Activated CD4-positive, alpha-beta T cell treated with anti-CD3 and anti-CD28 coated beads, Interleukin-2, amount 50 U/mL, for 1 hour (primary cell): ENCODE data around the gene ASAP3.
"Not testable (repeated sequence)": the region's sequence is repeated elsewhere in the genome, so short reads cannot be mapped to it uniquely, and the experiment has no call there.

Source experiments
- DNase-seq: peaks from one replicate; pipeline ENCODE4 v3.0.0-alpha.2; 2020

Gene ASAP3

DNA sequence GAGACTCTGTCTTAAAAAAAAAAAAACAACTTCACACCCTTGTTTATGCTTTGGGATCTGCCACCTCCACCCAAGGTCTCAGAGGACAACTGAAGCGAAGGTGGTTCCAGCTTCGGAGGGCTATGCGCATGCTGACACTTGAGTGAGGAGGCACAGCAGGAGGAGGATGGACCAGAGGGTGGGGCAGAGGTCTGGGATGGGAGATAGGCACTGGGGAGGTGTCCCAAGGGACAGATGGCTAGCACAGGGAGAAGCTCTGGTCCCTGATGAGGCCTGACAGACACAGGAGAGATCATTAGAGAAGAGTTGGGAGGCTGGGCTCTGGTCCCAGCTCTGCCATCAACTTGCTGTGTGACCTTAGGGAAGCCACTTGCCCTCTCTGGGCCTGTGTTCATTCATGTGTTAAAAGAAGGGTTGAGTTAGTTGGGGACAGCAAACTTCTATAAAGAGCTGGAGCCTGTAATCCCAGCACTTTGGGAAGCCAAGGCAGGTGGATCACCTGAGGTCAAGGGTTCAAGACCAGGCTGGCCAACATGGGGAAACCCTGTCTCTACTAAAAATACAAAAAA, 30.2 kb upstream of the ASAP3 start:
- no peak for DNase-seq

DNA sequence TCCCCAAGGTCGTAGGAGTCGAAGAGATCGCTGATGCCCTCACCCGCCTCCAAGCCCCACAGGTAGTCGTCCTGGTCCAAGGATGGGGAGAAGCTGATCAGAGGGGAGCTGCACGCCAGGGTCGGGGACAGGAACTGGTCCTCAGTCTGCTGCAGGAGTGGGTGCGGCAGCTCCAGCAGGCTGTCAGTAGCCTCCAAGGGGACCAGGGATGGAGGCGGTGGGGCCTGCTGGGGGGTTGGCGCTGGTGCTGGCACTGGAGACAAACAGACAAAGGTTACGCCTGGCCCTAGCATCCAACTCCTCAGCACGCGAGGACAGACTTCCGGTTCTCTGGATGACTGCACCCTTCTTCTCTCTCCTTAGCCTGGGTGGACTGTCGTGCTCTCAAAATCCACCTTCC, 25.9 kb upstream of the ASAP3 start:
- DNase-seq, result no peak

DNA sequence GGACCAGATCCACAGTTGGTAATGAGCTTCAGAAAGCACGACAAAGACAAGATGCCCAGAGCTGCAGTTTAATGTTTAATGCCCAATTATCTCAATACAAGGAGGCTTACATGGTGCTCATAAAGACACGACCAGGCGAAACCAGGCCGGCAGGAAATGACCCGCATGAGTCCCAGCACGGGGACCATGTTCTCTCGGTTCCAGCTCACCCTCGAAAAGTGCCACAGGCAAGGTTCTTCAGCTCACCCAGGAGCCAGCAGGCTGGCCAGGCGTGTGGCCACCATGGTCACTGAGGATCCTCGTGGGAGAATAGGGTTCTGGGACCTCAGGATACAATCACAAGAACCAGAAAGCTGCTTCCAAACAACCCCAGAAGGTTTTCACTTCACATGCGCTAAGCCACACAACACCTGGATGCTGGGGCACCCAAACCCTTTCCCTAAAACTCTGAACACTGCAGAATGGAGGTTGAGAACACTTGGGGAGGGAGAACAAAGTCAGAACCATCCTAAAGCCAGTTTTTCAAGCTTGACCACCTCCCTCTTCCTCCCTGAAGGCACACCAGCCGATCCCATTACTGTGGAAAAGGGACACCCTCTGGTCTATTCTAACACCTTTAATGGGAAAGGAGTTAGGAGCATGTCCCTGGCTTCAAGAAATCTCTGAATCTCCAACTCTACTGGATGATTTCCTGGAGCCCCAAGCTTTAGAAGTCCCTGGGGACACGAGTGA, 22.6 kb upstream of the ASAP3 start:
- no peak for DNase-seq

DNA sequence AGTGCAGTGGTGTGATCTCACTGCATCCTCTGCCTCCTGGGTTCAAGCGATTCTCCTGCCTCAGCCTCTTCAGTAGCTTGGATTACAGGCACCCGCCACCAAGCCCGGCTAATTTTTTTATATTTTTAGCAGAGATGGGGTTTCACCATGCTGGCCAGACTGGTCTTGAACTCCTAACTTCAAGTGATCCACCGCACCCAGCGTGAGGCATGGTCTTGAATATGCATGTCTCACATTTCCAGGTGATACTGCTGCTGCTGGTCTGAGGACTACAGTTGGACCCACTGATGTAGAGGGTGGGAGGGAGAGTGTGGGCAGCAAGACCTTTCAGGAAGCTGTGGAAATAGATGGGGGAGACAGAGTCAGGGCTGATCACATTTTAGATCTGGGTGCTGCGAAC, 21.9 kb upstream of the ASAP3 start:
- no peak for DNase-seq

DNA sequence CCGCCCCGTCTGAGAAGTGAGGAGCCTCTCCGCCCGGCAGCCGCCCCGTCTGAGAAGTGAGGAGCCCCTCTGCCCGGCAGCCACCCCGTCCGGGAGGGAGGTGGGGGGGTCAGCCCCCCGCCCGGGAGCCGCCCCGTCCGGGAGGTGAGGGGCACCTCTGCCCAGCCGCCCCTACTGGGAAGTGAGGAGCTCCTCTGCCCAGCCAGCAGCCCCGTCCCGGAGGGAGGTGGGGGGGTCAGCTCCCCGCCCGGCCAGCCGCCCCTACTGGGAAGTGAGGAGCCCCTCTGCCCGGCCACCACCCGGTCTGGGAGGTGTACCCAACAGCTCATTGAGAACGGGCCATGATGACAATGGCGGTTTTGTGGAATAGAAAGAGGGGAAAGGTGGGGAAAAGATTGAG, 20.2 kb upstream of the ASAP3 start:
- DNase-seq, result not testable (repeated sequence)

DNA sequence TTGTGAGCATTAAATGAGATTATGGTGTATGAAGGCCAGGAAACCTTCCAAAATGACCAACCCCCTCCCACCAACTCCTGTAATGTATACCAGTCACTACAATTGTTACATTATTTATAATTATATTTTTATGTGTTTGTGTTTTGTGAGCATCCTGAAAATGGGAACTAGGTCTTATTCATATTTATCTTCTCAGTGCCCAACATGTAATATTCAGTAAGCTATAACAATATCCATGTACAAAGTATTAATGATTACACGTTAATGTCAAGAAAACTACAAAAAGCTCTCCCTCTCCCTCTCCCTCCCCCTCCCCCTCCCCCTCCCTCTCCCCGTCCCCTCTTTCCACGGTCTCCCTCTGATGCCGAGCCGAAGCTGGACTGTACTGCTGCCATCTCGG, 19.0 kb upstream of the ASAP3 start:
- no peak for DNase-seq

DNA sequence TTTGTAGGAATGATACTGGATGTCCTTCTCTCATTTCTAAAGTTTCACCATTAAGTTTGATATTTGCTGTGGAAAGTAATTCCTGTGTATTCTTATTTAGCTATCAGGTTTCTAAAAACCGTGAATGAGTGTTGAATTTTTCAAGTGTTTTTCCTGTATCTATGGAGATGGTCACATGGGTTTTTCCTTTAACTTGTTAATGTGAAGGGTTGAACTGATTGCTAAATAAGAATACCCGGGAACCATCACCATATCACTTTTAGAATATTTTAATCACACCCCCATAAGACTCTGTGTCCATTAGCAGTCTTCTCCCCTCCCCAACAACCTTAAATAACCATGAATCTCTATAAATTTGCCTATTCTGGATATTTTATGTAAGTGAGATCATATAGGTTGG, 16.5 kb upstream of the ASAP3 start:
- DNase-seq, result no peak

DNA sequence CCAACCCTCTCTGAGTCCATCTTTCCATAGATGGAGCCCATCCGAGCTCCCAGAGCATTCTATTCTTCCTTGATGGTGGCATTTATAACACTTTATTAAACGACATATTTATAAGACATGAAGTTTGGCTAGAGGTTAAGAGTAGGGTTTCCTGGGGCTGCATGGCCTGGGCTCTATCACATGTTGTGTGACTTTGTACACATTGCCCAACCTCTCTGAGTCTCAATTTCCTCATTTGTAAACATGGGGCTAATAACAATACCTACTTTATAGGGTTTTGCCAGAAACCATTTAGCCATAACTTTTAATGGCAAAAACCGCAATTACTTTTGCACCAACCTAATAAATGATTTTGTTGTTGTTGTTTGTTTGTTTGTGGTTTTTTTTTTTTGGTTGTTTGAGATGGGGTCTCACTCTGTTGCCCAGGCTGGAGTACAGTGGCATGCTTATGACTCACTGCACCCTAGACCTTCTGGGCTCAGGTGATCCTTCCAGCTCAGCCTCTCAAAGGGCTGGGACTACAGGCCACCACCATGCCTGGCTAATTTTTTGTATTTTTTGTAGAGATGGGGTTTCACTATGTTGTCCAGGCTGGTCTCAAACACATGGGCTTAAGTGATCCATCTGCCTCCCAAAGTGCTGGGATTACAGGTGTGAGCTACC, 13.9 kb upstream of the ASAP3 start:
- no peak for DNase-seq

DNA sequence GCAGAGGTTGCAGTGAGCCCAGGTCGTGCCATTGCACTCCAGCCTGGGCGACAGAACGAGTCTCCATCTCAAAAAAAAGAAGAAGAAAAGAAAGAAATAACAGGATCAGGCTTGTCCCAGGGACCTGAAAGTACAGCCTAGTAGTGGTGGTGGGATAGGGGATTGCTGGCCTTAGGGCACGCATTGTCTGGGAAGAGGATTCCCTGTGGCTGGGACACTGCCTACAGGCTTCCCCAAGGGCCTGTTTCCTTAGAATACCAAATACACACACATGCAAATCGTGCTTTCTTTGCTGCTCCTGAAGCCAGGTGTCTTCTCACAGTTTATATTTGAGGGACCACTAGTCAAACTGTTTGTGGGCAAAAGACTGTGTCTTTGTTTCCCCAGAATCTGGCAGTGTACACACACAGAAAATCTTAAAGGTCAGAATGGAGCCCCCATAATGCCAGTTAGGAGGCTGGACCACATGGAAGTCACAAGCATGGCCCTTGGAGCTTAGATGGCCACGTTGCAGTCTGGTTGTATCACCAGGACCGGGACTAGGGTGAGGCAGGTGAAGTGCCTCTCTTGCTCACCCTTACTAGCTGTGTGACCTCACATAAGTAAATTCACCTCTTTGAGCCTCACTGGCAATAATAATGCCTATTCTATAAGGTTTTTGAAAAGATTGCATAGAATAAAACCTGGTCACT, 12.7 kb upstream of the ASAP3 start:
- no peak for DNase-seq

DNA sequence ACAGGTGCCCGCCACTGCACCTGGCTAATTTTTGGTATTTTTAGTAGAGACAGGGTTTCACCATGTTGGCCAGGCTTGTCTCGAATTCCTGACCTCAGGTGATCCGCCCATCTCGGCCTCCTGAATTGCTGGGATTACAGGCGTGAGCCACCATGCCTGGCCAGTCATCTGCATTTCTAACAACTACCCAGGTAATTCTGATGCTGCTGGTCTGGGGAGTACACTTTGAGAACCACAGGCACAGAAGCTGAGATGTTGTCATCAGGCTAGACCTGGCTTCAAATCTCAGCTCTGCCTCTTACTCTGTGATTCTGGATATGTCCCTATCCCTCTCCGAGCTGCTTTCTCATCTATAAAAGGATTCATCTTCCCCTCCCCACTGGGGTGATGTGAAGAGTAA, 10.9 kb upstream of the ASAP3 start:
- not testable (repeated sequence) for DNase-seq

DNA sequence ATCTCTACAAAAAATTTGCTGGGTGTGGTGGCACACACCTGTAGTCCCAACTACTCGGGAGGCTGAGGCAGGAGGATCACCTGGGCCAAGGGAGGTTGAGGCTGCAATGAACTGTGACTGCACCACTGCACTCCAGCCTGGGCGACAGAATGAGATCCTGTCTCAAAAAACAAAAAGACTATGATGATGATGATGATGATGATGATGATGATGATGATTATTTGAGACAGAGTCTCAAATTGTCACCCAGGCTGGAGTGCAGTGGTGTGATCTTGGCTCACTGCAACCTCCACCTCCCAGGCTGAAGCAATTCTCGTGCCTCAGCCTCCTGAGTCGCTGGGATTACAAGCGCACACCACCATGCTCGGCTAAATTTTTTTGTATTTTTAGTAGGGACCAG, 8.8 kb upstream of the ASAP3 start:
- DNase-seq, result not testable (repeated sequence)

DNA sequence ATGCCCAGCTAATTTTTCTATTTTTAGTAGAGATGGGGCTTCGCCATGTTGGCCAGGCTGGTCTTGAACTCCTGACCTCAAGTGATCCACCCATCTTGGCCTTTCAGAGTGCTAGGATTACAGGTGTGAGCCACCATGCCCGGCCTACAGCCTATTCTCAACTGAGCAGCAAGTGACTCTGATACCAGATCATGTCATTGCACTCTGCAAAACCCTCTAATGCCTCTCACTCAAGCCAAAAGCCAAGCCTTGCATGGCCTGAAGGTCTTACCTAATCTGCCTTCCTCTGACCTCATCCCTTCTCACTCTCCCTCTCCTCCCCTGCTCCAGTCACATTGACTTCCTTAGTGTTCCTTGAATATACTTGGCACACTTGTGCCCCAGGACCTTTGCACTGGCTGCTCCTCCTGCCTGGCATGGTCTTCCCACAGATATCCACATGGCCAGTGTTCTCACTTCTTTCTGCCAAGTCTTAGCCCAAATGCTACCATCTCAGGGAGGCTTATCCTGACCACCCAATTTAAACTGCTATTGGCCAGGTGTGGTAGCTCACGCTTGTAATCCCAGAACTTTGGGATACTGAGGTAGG, 8.2 kb upstream of the ASAP3 start:
- DNase-seq, result no peak

DNA sequence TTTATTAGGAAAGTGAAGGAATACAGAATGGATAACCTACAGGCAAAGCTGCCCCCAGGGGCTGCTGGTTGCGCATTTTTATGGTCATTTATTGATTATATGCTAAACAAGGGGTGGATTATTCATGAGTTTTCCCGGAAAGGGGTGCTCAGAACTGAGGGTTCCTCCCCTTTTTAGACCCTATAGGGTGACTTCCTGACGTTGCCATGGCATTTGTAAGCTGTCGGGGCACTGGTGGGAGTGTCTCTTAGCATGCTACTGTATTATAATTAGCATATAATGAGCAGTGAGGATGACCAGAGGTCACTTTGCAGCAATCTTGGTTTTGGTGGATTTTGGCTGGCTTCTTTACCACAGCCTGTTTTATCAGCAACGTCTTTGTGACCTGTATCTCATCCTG, 5.9 kb upstream of the ASAP3 start:
- no peak for DNase-seq

DNA sequence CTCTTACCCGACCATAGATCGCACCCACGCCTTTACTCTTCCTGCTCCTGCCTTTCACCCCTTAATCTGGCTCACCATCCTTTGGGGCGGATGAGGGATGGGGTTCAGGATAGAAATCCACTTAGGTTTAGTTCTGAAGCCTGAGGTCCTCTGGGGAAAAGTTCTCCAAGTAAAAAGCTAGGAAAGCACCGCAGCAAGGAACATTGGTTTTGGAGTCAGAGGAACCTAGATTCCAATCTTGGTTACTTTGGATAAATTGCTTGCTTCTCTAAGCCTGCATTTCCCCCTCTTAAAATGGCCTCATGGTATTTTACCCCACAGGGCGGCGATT, 988 bp upstream of the ASAP3 start:
- DNase-seq, result no peak

DNA sequence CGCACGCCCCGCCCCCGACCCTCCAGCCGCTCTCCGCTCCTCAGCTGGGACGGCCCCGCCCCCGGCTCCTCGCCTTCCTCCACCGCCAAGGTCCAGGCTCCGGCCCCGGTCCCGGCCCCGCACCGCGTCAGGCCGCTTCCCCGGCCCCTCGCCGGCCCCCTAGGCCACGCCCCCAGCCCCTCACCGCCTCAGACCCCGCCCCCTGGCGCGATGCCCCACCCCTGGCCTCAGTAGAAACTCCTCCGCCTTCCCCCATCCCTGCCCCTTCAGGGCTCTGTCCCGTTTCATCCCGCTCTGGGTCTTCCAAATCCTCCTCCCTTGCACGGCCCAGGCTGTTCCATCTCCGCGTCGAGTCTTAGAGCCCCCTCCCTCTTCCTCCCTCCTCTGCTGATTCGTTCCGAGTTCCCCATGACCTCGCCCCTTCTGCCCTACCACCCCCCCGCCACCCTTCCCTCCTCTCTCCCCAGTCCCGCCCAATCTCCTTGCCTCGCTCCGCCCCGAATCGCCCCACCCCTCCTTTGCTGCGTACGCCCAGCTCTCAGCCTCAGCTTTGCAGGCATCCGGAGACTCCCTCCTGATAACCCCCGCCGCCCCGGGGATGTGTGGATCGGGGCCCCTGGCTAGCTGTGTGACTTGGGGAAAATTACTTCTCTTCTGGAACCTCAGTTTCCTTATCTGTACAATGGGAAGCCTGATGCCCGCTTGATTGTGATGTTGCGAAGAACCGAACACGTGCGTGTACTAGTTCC, 448 bp upstream of the ASAP3 start:
- DNase-seq, result peak; percentile 93

DNA sequence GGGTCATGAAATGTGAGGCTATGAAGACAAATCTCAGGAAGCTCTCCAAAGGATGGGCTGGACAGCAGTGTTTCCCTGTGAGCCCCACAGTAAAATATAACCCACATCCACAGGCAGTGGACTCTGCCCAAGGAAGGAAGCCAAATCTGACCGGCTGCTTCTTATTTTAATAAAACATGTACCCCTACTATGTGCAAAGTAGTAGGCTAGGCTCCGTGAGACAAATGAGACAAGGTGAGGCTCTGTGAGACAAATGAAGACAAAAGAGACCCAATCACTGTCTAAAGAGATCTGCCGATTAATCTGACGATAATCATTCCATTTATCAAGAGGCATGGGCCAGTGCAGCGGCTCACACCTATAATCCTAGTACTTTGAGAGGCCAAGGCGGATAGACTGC, 2.1 kb downstream of the ASAP3 start:
- no peak for DNase-seq

DNA sequence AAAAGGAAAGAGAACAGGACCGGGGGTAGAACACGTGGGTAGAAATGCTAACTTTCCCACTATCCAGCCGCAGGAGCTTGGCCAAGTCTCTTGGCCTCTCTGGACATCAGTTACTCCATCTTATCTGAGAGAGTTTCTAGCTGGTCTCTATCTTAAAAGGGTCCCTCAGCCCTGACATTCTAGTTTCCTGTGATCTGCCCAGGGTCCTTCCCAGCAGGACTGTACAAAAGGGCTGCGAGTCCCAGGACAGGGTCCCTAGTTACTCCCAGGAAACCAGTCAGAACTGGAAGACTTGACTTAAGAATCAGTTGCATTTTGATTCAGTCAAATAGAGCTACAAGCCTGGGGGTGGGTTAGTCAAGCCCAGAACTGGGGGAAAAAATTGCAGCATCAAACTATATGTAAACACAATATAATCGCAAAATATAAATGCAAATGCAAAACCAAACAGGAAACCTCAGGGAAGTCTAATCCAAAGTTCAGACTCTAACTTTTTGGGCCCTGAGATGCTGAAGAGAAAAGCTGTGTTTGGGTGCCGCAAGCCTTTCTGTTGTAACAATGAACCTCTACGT, 2.9 kb downstream of the ASAP3 start:
- no peak for DNase-seq

DNA sequence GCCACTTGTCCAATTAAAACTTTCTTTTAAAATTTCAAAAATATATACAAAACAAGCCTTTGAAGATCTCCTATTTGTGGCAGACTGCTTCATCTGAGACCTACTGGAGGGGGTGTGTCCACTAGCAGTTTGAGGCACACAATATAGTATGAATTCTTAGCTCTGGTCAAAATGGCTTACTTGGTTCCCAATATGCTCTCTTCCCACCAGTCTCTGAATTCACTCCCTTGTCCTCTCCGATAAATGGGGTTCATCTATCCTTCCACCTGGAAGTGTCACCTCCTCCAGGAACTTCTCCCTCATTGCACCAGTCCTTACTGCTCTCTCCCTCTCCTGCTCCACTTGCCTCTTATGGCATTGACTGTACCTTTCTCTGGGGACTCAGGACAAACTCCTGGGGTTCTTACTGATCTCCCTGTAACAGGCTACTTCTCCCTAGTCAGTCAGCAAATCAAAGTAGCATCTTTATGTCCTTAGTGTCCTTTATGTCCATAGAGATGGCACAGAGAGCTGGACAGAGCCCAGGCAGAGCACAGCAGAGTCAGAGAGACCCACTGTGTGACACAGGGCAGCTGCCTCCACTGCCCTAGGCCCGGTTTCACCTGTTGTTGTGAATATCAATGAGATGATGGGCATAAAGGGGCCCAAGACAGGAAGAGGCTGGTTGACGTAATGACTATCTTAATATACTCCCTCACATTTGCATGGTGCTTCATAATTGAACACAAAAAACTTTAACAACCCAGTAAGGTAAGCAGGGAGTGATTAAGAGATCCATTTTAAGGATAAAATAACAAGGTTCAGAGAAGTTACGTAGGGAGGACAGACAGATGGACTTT, 3.6 kb downstream of the ASAP3 start:
- DNase-seq, result no peak

DNA sequence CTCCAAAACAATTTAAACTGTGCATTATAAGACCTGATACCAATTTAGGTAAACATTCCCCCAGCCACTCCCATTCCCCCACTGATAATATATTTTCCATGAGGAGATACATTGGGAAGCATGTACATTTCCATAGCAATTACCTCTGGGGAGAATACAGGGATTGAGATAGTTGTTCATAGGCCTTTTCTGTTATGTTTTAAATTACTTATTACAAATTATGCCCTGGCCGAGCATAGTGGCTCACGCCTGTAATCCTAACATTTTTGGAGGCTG, 4.4 kb downstream of the ASAP3 start:
- DNase-seq, result no peak

DNA sequence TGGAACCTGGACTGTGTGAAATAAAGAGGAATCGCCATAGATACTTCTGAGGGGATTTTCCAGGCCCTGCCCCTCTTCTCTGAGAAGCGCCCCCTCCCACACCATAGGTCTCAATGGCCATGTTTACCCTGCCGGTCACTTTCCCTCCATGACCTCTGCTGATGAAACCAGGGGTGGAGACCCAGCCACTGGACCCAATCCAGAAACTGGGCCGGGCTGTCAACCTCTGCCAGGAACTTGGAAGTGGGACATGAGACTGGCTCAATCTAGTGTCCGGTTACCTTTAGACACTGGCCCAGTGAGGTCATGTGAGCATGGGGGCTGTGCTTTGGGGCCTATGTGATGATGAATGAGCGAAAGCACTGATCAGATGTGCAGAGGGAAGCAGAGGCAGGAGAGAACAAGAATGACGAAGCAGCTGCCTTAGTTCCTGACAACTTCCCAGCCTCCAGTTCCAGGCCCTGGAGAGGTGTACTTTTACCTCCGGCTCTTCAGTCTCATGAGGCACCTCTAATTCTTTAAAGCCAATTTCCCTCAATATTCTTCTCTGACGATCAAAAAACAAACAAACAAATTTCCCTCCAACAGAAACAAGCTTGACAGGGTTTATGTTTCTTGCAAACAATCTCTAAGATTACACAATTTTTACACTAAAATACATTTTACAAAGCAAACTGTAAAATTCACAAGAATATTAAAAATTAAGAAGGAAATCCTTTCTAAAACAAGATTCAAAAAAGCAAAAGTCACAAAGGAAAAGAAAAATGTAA, 4.9 kb downstream of the ASAP3 start:
- no peak for DNase-seq
